ENCODE measurements around the gene TBX3. TPM values are rescaled to one million over a fixed set of nuclear protein-coding genes. Genes with fewer than 3 reads are reported as not detected.
A peak's percentile ranks its signal among the peaks of the same experiment; 100 is the strongest.

The TBX3 gene
- total and polyA plus RNA-seq, 12 donors: 4.0 to 32.4 (median 11.4) TPM

GRCh38 chr12:114669401-114670290 lies 14.3 kb downstream of the TBX3 start:
- Histone ChIP-seq H3K27ac (peak overlapping the region in 9 of 10 donors; percentile 2 to 48 (median 30)), H3K4me1 (peaks cover 2 to 51% (median 26%) of the 10 kb centered on the region in 9 donors), H3K27me3 (peaks cover 6 to 100% (median 45%) of the 10 kb centered on the region in 7 donors), H3K36me3 (peaks cover 0 to 43% (median 9%) of the 10 kb centered on the region in 9 donors), H3K4me3 (peak overlapping the region in 6 of 10 donors; percentile 15 to 51 (median 50)), H3K9me3 (no peaks in the 10 kb centered on the region)
- no peak for TF ChIP-seq CTCF (IDR thresholded peaks at IDR 0.05)
- intact Hi-C loops (cut with DNase I): loop anchor here (2.0 to 10.0 kb wide), 12 partner anchors 495 to 1088 kb away; no protein-coding TSS in a partner anchor
- DNase-seq: no peak
- ATAC-seq: no peak
- 55 to 59% methylated on average over 33 of the region's 33 CpGs for WGBS, 2 donors

- peak overlapping the region in 9 of 10 donors; percentile 2 to 48 (median 30) for H3K27ac ChIP-seq
- peaks cover 6 to 100% (median 48%) of the 10 kb centered on the region in 7 donors for H3K27me3 ChIP-seq
- H3K4me1 ChIP-seq: peaks cover 2 to 48% (median 24%) of the 10 kb centered on the region in 9 donors
- DNase-seq: no peak
- intact Hi-C loops (cut with DNase I): loop anchor here (1.0 to 10.0 kb wide), 13 partner anchors 496 to 1088 kb away; no protein-coding TSS in a partner anchor
- peak in 1 of 8 donors; percentile 11 for ATAC-seq
- H3K4me3 ChIP-seq: peak overlapping the region in 9 of 10 donors; percentile 33 to 54 (median 50)
- WGBS, 2 donors: 15 to 16% methylated on average over 18 to 20 of the region's 20 CpGs
- peaks cover 0 to 35% (median 2%) of the 10 kb centered on the region in 9 donors for H3K36me3 ChIP-seq
- TF ChIP-seq CTCF (IDR thresholded peaks at IDR 0.05): no peak
- no peaks in the 10 kb centered on the region for H3K9me3 ChIP-seq
These were observed 15.1 kb downstream of the TBX3 start for GRCh38 chr12:114668886-114669288.

GRCh38 chr12:114668151-114668885 lies 15.7 kb downstream of the TBX3 start:
- peak; percentile 39 to 79 (median 65) for TF ChIP-seq CTCF (IDR thresholded peaks at IDR 0.05)
- intact Hi-C loops (cut with DNase I): loop anchor here (1.0 to 10.0 kb wide), 13 partner anchors 496 to 1089 kb away; no protein-coding TSS in a partner anchor
- H3K9me3 ChIP-seq: no peaks in the 10 kb centered on the region
- peaks cover 2 to 43% (median 18%) of the 10 kb centered on the region in 9 donors for H3K4me1 ChIP-seq
- H3K4me3 ChIP-seq: peak overlapping the region in 9 of 10 donors; percentile 33 to 54 (median 50)
- DNase-seq (peak; percentile 78 to 81), ATAC-seq (peak; percentile 88 to 94 (median 92))
- peaks cover 0 to 29% (median 0%) of the 10 kb centered on the region in 9 donors for H3K36me3 ChIP-seq
- H3K27me3 ChIP-seq: peaks cover 6 to 100% (median 51%) of the 10 kb centered on the region in 7 donors
- WGBS, 2 donors: 1% methylated on average over 42 to 45 of the region's 46 CpGs
- H3K27ac ChIP-seq: peak overlapping the region in 6 of 10 donors; percentile 22 to 48 (median 31)
